ENCODE data around the gene EIF5A. TPM values are rescaled to one million over a fixed set of nuclear protein-coding genes. Genes with fewer than 3 reads are reported as not detected.

Gene EIF5A
- total RNA-seq, 4 donors from 2014 or later, result 203 to 261 (median 221) TPM

GRCh38 chr17:7325031-7325528 is 17.7 kb downstream of the EIF5A start:
- no peak for DNase-seq (ENCODE audit: low spot score in 2 of 2)
- intact Hi-C loops (cut with DNase I; ENCODE audit: low total_unique reads), result no loop called here
- WGBS, 2 donors, result 89 to 95% methylated on average over 18 to 19 of the region's 19 CpGs
- TF ChIP-seq POLR2A (IDR thresholded peaks at IDR 0.05), result no peak
- TF ChIP-seq CTCF (IDR thresholded peaks at IDR 0.05), result no peak
- H3K4me3 ChIP-seq (ENCODE audit: low read depth, poor library complexity, severe bottlenecking), result no peak overlapping the region

GRCh38 chr17:7326186-7326585 is 18.8 kb downstream of the EIF5A start:
- intact Hi-C loops (cut with DNase I; ENCODE audit: low total_unique reads), result no loop called here
- no peak overlapping the region for H3K4me3 ChIP-seq (ENCODE audit: low read depth, poor library complexity, severe bottlenecking)
- no peak for DNase-seq (ENCODE audit: low spot score in 2 of 2)
- WGBS, 2 donors, result 86 to 88% methylated on average over 11 of the region's 11 CpGs
- no peak for TF ChIP-seq CTCF (IDR thresholded peaks at IDR 0.05)
- TF ChIP-seq POLR2A (IDR thresholded peaks at IDR 0.05), result no peak

GRCh38 chr17:7327056-7327455 is 19.6 kb downstream of the EIF5A start:
- no peak for TF ChIP-seq CTCF (IDR thresholded peaks at IDR 0.05)
- TF ChIP-seq POLR2A (IDR thresholded peaks at IDR 0.05), result no peak
- no peak for DNase-seq (ENCODE audit: low spot score in 2 of 2)
- intact Hi-C loops (cut with DNase I; ENCODE audit: low total_unique reads), result no loop called here
- WGBS, 2 donors, result 85 to 93% methylated on average over 7 of the region's 7 CpGs
- no peak overlapping the region for H3K4me3 ChIP-seq (ENCODE audit: low read depth, poor library complexity, severe bottlenecking)

- TF ChIP-seq CTCF (IDR thresholded peaks at IDR 0.05), result no peak
- 79 to 84% methylated on average over 17 of the region's 17 CpGs for WGBS, 2 donors
- DNase-seq (ENCODE audit: low spot score in 2 of 2), result no peak
- intact Hi-C loops (cut with DNase I; ENCODE audit: low total_unique reads), result no loop called here
- no peak overlapping the region for H3K4me3 ChIP-seq (ENCODE audit: low read depth, poor library complexity, severe bottlenecking)
Observed at GRCh38 chr17:7327501-7327900, 20.1 kb downstream of the EIF5A start.

GRCh38 chr17:7328009-7328408 is 20.6 kb downstream of the EIF5A start:
- WGBS, 2 donors, result 64 to 73% methylated on average over 1 of the region's 1 CpG
- no peak overlapping the region for H3K4me3 ChIP-seq (ENCODE audit: low read depth, poor library complexity, severe bottlenecking)
- DNase-seq (ENCODE audit: low spot score in 2 of 2), result no peak
- TF ChIP-seq POLR2A (IDR thresholded peaks at IDR 0.05) (no peak), CTCF (IDR thresholded peaks at IDR 0.05) (no peak)
- intact Hi-C loops (cut with DNase I; ENCODE audit: low total_unique reads), result loop anchor here (2.0 kb wide), 1 partner anchor 75 kb away; no protein-coding TSS in a partner anchor

- intact Hi-C loops (cut with DNase I; ENCODE audit: low total_unique reads), result loop anchor here (2.0 kb wide), 1 partner anchor 74 kb away; no protein-coding TSS in a partner anchor
- no peak for DNase-seq (ENCODE audit: low spot score in 2 of 2)
- TF ChIP-seq POLR2A (IDR thresholded peaks at IDR 0.05), result no peak
- no peak for TF ChIP-seq CTCF (IDR thresholded peaks at IDR 0.05)
- peak within 1 kb of the TSS; percentile 66 for H3K4me3 ChIP-seq (ENCODE audit: low read depth, poor library complexity, severe bottlenecking)
- 0 to 1% methylated on average over 17 to 38 of the region's 50 CpGs for WGBS, 2 donors
Observed at GRCh38 chr17:7328840-7329373, 21.5 kb downstream of the EIF5A start, which contains the start of gene NEURL4. TSS of gene NEURL4 (minus strand) at chr17:7329335. CDS start at chr17:7329312, 23 bp downstream.
